Activated CD4-positive, alpha-beta memory T cell treated with anti-CD3 and anti-CD28 coated beads, Interleukin-2, amount 10 ng/mL, durations not matched to agents 7 days and 5 days (primary cell): ENCODE data around the gene GMFB. TPM values are rescaled to one million over a fixed set of nuclear protein-coding genes. Genes with fewer than 3 reads are reported as not detected.

Experiments
- CTCF ChIA-PET: fragments of 350-600 bp; sonication (Branson Sonifier 250); formaldehyde crosslinking; loops from one replicate; lab custom pipeline; 2021; ENCODE audit warnings: antibody characterized with exemption, inconsistent platforms; lab: Charles Lee
- POLR2A ChIA-PET: fragments of 350-600 bp; sonication (Branson Sonifier 250); formaldehyde crosslinking; loops from one replicate; lab custom pipeline; 2021; ENCODE audit warnings: antibody characterized with exemption; lab: Charles Lee
- DNase-seq: peaks from one replicate; pipeline ENCODE4 v3.0.0-alpha.2; 2020
- H3K27ac Mint-ChIP-seq: one replicate; pipeline ENCODE4 v1.8.0; 2021; ENCODE audit warnings: mild to moderate bottlenecking, mixed read lengths
- H3K27me3 Mint-ChIP-seq: one replicate; pipeline ENCODE4 v1.8.0; 2021; ENCODE audit warnings: mixed read lengths
- H3K36me3 Mint-ChIP-seq: one replicate; pipeline ENCODE4 v1.8.0; 2021; ENCODE audit warnings: low read depth, mixed read lengths
- H3K4me1 Mint-ChIP-seq: one replicate; pipeline ENCODE4 v1.8.0; 2021; ENCODE audit warnings: mixed read lengths
- H3K4me3 Mint-ChIP-seq: one replicate; pipeline ENCODE4 v1.8.0; 2021; ENCODE audit warnings: mild to moderate bottlenecking, mixed read lengths
- H3K9me3 Mint-ChIP-seq: one replicate; pipeline ENCODE4 v1.8.0; 2021; ENCODE audit warnings: mixed read lengths
- total RNA-seq, 2 experiments: library from RNA; stranded (reverse); gene quantifications; one replicate each; pipeline ENCODE4 v1.2.3, GENCODE V29; 2021

The GMFB gene
- total RNA-seq, 2 experiments from 2014 or later, result 35.1 to 37.1 TPM

DNA sequence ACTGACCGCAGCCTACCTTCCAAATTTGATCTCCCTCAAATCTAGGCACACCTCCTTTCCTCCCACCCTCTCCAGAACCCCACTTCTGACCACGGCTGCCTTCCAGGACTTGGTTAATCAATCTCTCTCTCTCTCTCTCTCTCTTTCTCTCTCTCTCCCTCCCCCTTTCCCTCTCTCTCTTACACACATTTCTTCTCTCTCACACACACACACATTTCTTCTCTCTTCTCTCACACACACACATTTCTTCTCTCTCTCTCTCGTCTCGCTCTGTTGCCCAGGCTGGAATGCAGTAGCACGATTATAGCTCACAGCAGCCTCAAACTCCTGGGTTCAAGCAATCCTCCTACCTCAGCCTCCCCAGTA, 521 bp upstream of the GMFB start:
- Mint-ChIP-seq H3K36me3 (peaks cover 24% of the 10 kb centered on the region), H3K27me3 (no peaks in the 10 kb centered on the region), H3K4me1 (peaks cover 54% of the 10 kb centered on the region), H3K27ac (peak overlapping the region; percentile 86), H3K9me3 (no peaks in the 10 kb centered on the region), H3K4me3 (peak overlapping the region; percentile 85)
- ChIA-PET CTCF (interaction anchor here (0.7 to 5.5 kb wide), 4 partner anchors 10 to 285 kb away, joined by 3 to 35 read pairs (median 4); partner anchors contain the start of gene CGRRF1), POLR2A (interaction anchor here (0.7 to 4.0 kb wide), 6 partner anchors 13 to 1337 kb away, joined by 3 to 34 read pairs (median 8); partner anchors contain the start of genes CDKN3 and CGRRF1)
- no peak for DNase-seq

DNA sequence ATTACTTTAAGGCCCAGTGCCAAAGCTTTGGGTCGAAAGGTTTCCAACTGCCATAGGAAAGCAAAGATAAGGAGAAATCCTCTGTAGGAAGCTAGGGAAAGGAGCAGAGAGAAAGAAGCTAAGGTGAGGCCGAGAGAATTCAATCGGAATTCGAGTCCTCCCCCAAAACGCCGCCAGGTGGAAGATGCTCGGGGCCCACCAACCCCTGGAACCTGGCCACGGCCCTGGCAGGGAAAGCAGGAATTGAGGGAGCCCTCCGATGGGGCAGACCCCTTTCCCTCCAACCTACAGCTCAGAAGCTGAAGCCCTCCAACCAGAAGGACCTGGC, 498 bp downstream of the GMFB start:
- Mint-ChIP-seq H3K4me3 (peak overlapping the region; percentile 85), H3K9me3 (no peaks in the 10 kb centered on the region), H3K36me3 (peaks cover 32% of the 10 kb centered on the region), H3K27me3 (no peaks in the 10 kb centered on the region), H3K4me1 (peaks cover 62% of the 10 kb centered on the region), H3K27ac (peak overlapping the region; percentile 80)
- POLR2A ChIA-PET, result interaction anchor here (1.8 to 4.0 kb wide), 4 partner anchors 14 to 1336 kb away, joined by 4 to 34 read pairs (median 21); partner anchors contain the start of genes CDKN3 and CGRRF1
- DNase-seq, result no peak
- CTCF ChIA-PET, result interaction anchor here (0.5 to 5.5 kb wide), 9 partner anchors 9 to 602 kb away, joined by 3 to 35 read pairs (median 4); partner anchors contain the start of genes CDKN3, CGRRF1 and CNIH1

DNA sequence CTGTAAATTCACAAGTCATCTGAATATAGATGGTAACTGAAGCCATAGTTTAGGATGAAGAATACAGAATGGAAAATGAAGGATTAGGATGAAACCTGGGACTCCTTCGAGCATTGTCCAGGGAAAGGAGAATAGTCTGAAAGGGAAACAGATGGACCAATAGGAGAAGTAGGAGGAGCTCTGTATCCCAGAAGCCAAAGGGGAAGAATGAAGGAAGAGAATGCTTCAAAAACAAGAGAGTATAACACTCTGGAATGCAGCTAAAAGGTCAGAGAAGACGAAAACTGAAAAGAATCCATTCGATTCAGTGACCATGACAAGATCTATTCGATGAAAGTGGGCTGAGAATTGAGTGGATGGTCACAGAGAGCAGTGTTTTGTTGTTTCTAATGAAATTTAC, 1.0 kb downstream of the GMFB start:
- peak overlapping the region; percentile 85 for H3K4me3 Mint-ChIP-seq
- CTCF ChIA-PET, result interaction anchor here (0.6 to 5.5 kb wide), 8 partner anchors 8 to 850 kb away, joined by 3 to 35 read pairs (median 4); partner anchors contain the start of genes CGRRF1 and CNIH1

DNA sequence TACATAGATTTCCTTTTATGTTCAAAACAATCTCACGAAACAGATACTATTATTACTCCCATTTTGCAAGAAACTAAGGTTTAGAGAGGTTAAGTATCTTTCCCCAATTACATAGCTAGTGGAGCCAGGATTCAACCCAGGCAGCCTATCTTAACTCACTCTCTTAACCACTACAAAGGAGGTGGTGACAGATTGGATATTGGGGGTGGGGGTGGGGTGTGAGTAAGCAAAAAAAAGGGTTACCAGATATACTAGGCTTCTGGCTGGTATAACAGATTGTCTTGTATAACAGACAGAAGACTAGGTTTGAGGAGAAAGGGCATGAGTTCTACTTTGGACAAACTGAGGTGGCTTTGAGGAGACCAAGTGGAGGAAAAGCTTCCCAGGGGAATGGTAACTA, 2.1 kb downstream of the GMFB start:
- Mint-ChIP-seq H3K4me3 (peak overlapping the region; percentile 58), H3K4me1 (peaks cover 71% of the 10 kb centered on the region), H3K9me3 (no peaks in the 10 kb centered on the region), H3K27ac (no peak overlapping the region), H3K36me3 (peaks cover 42% of the 10 kb centered on the region), H3K27me3 (no peaks in the 10 kb centered on the region)
- POLR2A ChIA-PET, result interaction anchor here (4.0 kb wide), 1 partner anchor 90 kb away, joined by 34 read pairs; the partner anchor contains the start of gene CDKN3
- DNase-seq, result no peak
- CTCF ChIA-PET, result interaction anchor here (5.5 kb wide), 1 partner anchor 23 kb away, joined by 35 read pairs; the partner anchor contains the start of gene CGRRF1

More for the DNA sequence above, 1.0 kb downstream of the GMFB start:
- DNase-seq, result no peak
- POLR2A ChIA-PET, result interaction anchor here (1.8 to 4.0 kb wide), 4 partner anchors 15 to 1336 kb away, joined by 4 to 34 read pairs (median 21); partner anchors contain the start of genes CDKN3 and CGRRF1
- H3K36me3 Mint-ChIP-seq, result peaks cover 36% of the 10 kb centered on the region
- peaks cover 66% of the 10 kb centered on the region for H3K4me1 Mint-ChIP-seq
- H3K27ac Mint-ChIP-seq, result peak overlapping the region; percentile 80
- H3K9me3 Mint-ChIP-seq, result no peaks in the 10 kb centered on the region
- no peaks in the 10 kb centered on the region for H3K27me3 Mint-ChIP-seq

DNA sequence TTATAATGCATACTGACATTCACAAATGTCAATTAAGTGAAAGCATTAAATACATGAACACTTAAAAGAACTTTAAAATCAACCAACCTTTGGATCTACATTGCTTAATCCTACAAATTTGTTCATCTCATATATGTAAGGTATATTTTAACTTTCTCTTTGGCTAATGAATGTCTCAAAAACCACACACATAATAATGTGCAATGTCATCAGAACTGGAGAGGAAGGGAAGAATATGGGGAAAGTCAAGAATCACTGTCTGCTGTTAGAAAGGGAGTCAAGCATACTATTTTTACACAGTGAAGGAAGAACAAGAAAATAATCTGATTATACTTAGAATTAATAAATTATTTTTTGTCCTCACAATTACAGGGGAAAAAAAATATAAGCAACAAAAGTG, 4.9 kb downstream of the GMFB start:
- no peak for DNase-seq
- H3K36me3 Mint-ChIP-seq, result peaks cover 46% of the 10 kb centered on the region
- peaks cover 54% of the 10 kb centered on the region for H3K4me1 Mint-ChIP-seq
- H3K4me3 Mint-ChIP-seq, result no peak overlapping the region
- CTCF ChIA-PET, result interaction anchor here (1.0 to 1.7 kb wide), 2 partner anchors 26 to 290 kb away, joined by 4 to 5 read pairs; partner anchors contain the start of gene CGRRF1
- H3K9me3 Mint-ChIP-seq, result no peaks in the 10 kb centered on the region
- POLR2A ChIA-PET, result interaction anchor here (1.1 kb wide), 1 partner anchor 26 kb away, joined by 3 read pairs; the partner anchor contains the start of gene CGRRF1
- H3K27ac Mint-ChIP-seq, result no peak overlapping the region
- H3K27me3 Mint-ChIP-seq, result no peaks in the 10 kb centered on the region

DNA sequence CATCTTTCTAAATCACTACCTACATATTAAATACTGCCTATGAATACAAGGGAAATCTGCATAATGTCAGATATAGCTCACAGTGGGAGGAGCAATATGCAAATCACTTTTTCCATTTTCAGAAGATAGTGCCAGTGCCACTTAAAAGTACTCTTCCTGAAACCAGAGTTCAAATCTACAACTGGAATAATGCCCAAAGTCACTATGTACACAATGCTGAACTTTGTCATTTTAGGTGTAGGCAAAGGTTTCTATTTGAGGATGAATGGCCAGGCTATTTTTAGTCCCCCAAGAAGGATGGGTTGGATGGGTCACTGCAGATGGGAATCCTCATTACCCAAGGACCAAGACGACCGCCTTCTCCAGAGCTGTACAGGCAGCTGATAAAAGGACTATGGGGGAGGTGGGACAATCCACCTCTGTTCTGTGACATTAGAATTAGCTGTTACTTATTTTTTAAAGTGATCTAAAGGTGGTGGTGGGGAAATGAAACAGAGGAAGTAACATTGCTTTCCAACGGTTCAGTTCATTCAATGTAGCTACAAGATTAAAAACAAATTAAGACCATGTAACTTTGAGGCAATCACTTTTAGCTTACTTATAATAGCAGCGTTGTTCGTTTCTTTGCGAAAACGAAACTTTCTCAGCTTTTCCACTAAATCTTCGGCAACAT, 5.6 kb downstream of the GMFB start:
- Mint-ChIP-seq H3K36me3 (peaks cover 50% of the 10 kb centered on the region), H3K27ac (no peak overlapping the region)
- CTCF ChIA-PET, result interaction anchor here (1.0 kb wide), 1 partner anchor 291 kb away, joined by 4 read pairs; no protein-coding TSS in a partner anchor

DNA sequence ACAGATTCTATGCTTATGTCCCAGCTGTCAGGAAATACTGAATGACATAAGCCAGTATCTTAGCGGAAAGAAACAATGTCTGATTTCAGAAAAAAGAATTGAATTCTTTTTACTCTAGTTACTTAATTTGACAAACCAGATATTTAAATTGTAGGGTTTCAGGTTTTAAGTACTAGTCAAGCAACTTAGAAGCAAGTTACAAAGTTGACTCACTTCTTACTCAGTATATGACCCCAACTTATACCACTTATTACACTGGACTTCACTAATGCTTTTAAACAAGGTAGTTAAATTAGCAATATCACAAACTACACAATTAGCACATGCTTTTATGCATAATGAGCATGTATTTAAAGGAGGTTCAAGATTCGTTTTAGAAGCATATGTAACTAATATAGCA, 7.1 kb downstream of the GMFB start:
- ChIA-PET POLR2A (no interaction called here), CTCF (no interaction called here)
- peaks cover 40% of the 10 kb centered on the region for H3K4me1 Mint-ChIP-seq
- H3K27ac Mint-ChIP-seq, result no peak overlapping the region
- no peak for DNase-seq
- no peak overlapping the region for H3K4me3 Mint-ChIP-seq
- H3K27me3 Mint-ChIP-seq, result no peaks in the 10 kb centered on the region
- H3K9me3 Mint-ChIP-seq, result no peaks in the 10 kb centered on the region
- H3K36me3 Mint-ChIP-seq, result peaks cover 48% of the 10 kb centered on the region

More for the DNA sequence above, 5.6 kb downstream of the GMFB start:
- no peak for DNase-seq
- H3K9me3 Mint-ChIP-seq, result no peaks in the 10 kb centered on the region
- no peaks in the 10 kb centered on the region for H3K27me3 Mint-ChIP-seq
- no peak overlapping the region for H3K4me3 Mint-ChIP-seq
- peaks cover 54% of the 10 kb centered on the region for H3K4me1 Mint-ChIP-seq
- POLR2A ChIA-PET, result interaction anchor here (1.1 kb wide), 1 partner anchor 26 kb away, joined by 3 read pairs; the partner anchor contains the start of gene CGRRF1

DNA sequence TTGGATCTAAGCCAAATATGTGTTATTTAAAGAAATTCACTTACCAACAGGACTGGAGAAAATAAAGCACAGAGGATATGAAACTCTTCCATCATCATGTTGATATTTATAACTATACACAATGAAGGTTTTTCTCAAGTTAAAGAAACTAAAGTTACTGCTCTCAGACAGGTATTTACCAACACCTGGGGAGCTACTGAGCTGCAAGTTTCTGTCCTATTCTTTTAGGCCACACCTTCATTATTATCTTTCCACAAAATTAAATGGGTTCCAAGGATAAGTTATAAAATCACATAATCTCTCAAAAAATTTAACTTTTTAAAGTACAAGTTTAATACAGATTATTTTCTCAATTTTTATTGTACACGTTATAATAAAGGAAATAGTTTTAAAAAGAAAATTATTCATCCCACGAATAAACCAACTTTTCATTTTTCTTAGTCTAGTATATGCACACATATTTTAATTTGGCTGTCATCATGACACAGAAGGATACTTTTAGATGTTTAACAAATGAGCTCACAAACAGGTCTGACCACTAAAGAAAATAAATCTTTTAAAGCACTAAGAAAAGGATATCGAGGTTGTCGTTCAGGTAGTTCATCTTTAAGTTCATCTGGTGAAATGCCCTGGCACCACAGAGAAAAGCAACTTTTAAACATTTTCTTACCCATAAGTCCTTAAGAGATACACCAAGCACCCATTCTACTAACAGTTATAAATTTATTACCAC, 7.8 kb downstream of the GMFB start:
- Mint-ChIP-seq H3K4me3 (no peak overlapping the region), H3K9me3 (no peaks in the 10 kb centered on the region), H3K36me3 (peaks cover 53% of the 10 kb centered on the region), H3K27ac (no peak overlapping the region), H3K27me3 (no peaks in the 10 kb centered on the region), H3K4me1 (peaks cover 33% of the 10 kb centered on the region)
- POLR2A ChIA-PET, result no interaction called here
- CTCF ChIA-PET, result no interaction called here
- no peak for DNase-seq

DNA sequence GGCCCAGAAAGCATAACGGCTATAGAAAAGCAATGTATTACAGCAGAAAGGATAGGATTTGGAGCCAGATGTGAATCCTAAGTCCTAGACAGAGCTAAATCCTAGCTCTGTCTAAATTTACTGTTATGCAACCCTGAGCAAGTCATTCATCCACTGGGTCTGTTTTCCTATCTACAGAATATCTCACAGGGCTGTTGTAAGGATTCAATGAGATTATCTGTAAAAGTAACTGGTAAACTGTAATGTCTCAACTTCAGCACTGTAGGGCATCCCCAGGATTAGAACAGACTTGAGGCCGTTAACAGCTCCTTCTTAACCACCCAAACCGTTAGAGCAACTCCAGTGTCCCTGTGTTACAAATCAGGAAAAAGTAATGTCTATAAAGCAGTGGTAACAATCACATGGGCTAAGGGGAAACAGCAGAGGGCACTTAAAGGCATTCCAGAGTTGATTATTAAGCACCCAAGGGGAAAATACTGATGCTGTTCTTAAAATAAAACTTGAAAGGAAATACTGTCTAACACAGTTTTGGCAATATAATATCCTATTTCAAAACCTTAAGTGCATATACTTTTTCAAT, 10.1 kb downstream of the GMFB start:
- DNase-seq, result no peak
- ChIA-PET CTCF (no interaction called here), POLR2A (no interaction called here)
- peaks cover 54% of the 10 kb centered on the region for H3K36me3 Mint-ChIP-seq
- no peak overlapping the region for H3K4me3 Mint-ChIP-seq
- peaks cover 13% of the 10 kb centered on the region for H3K4me1 Mint-ChIP-seq
- H3K27me3 Mint-ChIP-seq, result no peaks in the 10 kb centered on the region
- H3K27ac Mint-ChIP-seq, result no peak overlapping the region
- no peaks in the 10 kb centered on the region for H3K9me3 Mint-ChIP-seq

DNA sequence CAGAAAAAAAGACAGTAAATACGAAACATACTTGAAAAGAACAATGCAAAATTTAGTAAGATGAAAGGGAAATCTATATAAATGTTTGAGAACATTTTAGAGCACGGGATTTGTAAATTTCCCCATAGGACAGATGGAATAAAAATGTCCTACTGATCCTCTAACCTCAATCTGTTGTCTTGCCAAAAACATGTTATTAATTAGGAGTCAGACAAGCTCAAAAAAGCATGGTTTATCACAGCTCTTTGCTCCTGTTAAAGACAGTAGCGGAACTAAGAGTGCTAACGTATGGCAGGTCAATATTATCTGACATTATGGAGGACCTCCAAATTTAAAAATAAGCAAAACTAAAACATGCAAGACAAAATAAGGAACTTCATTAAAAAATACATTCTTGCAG, 12.9 kb downstream of the GMFB start:
- Mint-ChIP-seq H3K9me3 (no peaks in the 10 kb centered on the region), H3K27me3 (no peaks in the 10 kb centered on the region), H3K4me1 (no peaks in the 10 kb centered on the region), H3K36me3 (peaks cover 45% of the 10 kb centered on the region), H3K4me3 (no peak overlapping the region), H3K27ac (no peak overlapping the region)
- DNase-seq, result no peak
- ChIA-PET CTCF (no interaction called here), POLR2A (no interaction called here)

DNA sequence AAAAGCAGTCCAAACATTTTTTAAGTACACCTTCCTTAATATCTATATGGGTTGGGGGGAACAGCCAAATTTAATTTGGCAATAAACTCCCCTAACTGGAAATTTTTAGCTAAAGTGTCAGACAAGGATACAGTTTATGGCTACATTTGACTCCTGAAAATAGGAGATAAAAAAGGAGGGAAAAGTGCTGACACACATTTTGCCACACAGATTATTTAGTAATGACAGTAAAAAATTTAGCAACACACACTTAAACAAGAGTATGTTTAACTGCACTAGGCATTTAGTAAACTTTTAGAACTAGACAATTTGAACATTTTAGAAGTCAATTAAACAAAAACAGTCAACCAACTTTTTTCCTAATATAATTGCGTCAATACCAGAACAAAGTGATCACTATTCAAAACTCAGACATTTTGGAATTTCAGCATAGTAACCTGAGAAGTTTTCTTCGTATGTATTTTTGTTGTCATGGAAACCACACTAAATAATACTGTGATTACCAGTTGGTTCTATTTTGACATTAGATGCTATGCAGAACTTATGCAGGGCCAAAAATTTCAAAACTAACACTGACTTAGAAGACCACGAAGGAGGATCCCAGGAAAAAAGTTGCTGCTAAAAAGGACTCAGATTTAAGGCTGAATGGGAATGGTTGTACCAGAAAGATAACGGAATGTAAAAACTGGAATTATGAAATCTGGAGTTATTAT, 13.4 kb downstream of the GMFB start:
- no peaks in the 10 kb centered on the region for H3K27me3 Mint-ChIP-seq
- POLR2A ChIA-PET, result no interaction called here

DNA sequence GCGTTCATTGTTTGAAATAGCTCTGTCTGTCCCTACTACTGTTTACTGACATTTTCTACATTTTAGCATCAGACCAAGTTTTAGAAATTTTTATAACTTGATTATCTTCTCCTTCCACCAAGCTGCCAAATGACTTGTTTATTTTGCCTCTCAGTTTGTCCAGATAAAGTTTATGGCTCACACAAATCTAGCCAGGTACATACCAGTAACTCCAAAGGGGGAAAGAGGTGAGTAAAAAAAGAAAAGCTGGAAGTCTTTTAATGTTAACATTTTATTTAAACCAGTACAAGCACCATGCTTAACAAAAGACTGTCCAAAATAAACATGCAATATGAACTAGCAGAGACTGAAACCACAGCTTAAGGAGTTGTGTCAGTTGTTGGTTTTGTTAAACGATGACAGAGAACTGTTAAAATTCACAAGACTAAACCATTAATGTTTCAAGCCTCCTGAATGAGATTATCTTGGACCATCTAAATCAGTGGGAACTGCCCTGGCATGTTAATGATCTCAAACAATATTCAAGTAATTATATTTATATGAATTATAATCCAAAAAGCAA, 14.5 kb downstream of the GMFB start:
- no peaks in the 10 kb centered on the region for H3K9me3 Mint-ChIP-seq
- POLR2A ChIA-PET, result interaction anchor here (1.0 kb wide), 1 partner anchor 11 kb away, joined by 4 read pairs; no protein-coding TSS in a partner anchor
- H3K4me3 Mint-ChIP-seq, result no peak overlapping the region
- DNase-seq, result no peak
- no peaks in the 10 kb centered on the region for H3K4me1 Mint-ChIP-seq
- H3K27ac Mint-ChIP-seq, result no peak overlapping the region
- no peaks in the 10 kb centered on the region for H3K27me3 Mint-ChIP-seq
- H3K36me3 Mint-ChIP-seq, result peaks cover 47% of the 10 kb centered on the region
- CTCF ChIA-PET, result no interaction called here

More for the DNA sequence above, 13.4 kb downstream of the GMFB start:
- H3K36me3 Mint-ChIP-seq, result peaks cover 47% of the 10 kb centered on the region
- H3K4me3 Mint-ChIP-seq, result no peak overlapping the region
- CTCF ChIA-PET, result no interaction called here
- no peak overlapping the region for H3K27ac Mint-ChIP-seq
- no peaks in the 10 kb centered on the region for H3K9me3 Mint-ChIP-seq
- DNase-seq, result no peak
- H3K4me1 Mint-ChIP-seq, result no peaks in the 10 kb centered on the region
